H1 (cell line): ENCODE measurements around the gene PSME3. TPM values are rescaled to one million over a fixed set of nuclear protein-coding genes. Genes with fewer than 3 reads are reported as not detected.

Experiments used
- CTCF ChIA-PET: fragments of 300-600 bp; sonication (Branson Sonifier 250); formaldehyde crosslinking; loops from one replicate; lab custom pipeline; 2021; ENCODE audit not compliant: partially characterized antibody; lab: Charles Lee
- POLR2A ChIA-PET: fragments of 300-600 bp; sonication (Branson Sonifier 250); formaldehyde crosslinking; loops from one replicate; lab custom pipeline; 2021; ENCODE audit warnings: inconsistent platforms; ENCODE audit not compliant: partially characterized antibody; lab: Charles Lee
- DNase-seq, 2 experiments: peaks; one replicate each; pipeline versions ENCODE4 v3.0.0 to v3.0.0-alpha.2; 2010 to 2022; ENCODE audit warnings: low spot score in 2 of 2, low read depth in 1 of 2, mixed read lengths in 1 of 2
- FAIRE-seq: peaks from 2 replicates; lab custom pipeline; 2011; peaks lifted over from hg19 to GRCh38; lab: Jason Lieb, UNC
- H2AFZ ChIP-seq: 2 replicates; pipeline ENCODE4 v1.8.1; 2012; ENCODE audit warnings: low read length, inconsistent platforms
- H2AK5ac ChIP-seq: 2 replicates; pipeline ENCODE4 v1.6.1; 2013; ENCODE audit warnings: low read depth, low read length
- H2BK120ac ChIP-seq: replicated peaks from 2 replicates; pipeline ENCODE3; 2013; ENCODE audit warnings: low read depth, low read length, inconsistent platforms
- H2BK12ac ChIP-seq: 2 replicates; pipeline ENCODE4 v1.6.1; 2013; ENCODE audit warnings: low read depth, low read length
- H2BK15ac ChIP-seq: 2 replicates; pipeline ENCODE4 v1.6.1; 2013; ENCODE audit warnings: low read length
- H2BK20ac ChIP-seq: 2 replicates; pipeline ENCODE4 v1.6.1; 2013; ENCODE audit warnings: low read length
- H2BK5ac ChIP-seq: 2 replicates; pipeline ENCODE4 v1.6.1; 2013; ENCODE audit warnings: low read depth, low read length
- H3K14ac ChIP-seq: 2 replicates; pipeline ENCODE4 v1.6.1; 2013; ENCODE audit warnings: inconsistent platforms; ENCODE audit not compliant: insufficient read length
- H3K18ac ChIP-seq: 2 replicates; pipeline ENCODE4 v1.6.1; 2013; ENCODE audit warnings: low read length; ENCODE audit errors: extremely low read depth
- H3K23ac ChIP-seq: 2 replicates; pipeline ENCODE4 v1.6.1; 2013; ENCODE audit warnings: inconsistent platforms; ENCODE audit not compliant: insufficient read length
- H3K23me2 ChIP-seq: 2 replicates; pipeline ENCODE4 v1.6.1; 2013; ENCODE audit warnings: low read depth, low read length
- H3K27ac ChIP-seq: 2 replicates; pipeline ENCODE4 v1.6.1; 2011; ENCODE audit warnings: low read depth, low read length, inconsistent platforms
- H3K27me3 ChIP-seq, 4 experiments: replicated peaks in 1 of 4; 1 replicate in 1 of 4; 2 replicates in 3 of 4; pipeline versions ENCODE4 v1.6.1 to v1.8.1; 2011 to 2013; ENCODE audit warnings: low read length in 3 of 4, mild to moderate bottlenecking in 3 of 4, inconsistent platforms in 2 of 4, mixed read lengths in 2 of 4, moderate library complexity in 1 of 4; ENCODE audit not compliant: control insufficient read depth in 3 of 4, insufficient read depth in 3 of 4; ENCODE audit errors: extremely low read depth in 1 of 4
- H3K36me3 ChIP-seq, 4 experiments: 2 replicates each; pipeline versions ENCODE4 v1.6.1 to v1.8.1; 2011 to 2013; ENCODE audit warnings: mild to moderate bottlenecking in 4 of 4, low read length in 3 of 4, moderate library complexity in 2 of 4, control low read depth in 1 of 4, inconsistent platforms in 1 of 4; ENCODE audit not compliant: insufficient read depth in 4 of 4, control insufficient read depth in 2 of 4
- H3K4ac ChIP-seq: replicated peaks from 2 replicates; pipeline ENCODE3; 2013; ENCODE audit warnings: low read length, low read depth, mixed read lengths, inconsistent platforms; ENCODE audit not compliant: insufficient read length
- H3K4me1 ChIP-seq, 4 experiments: replicated peaks in 1 of 4; 1 replicate in 1 of 4; 2 replicates in 3 of 4; pipeline versions ENCODE4 v1.6.1 to v1.8.1; 2011 to 2013; ENCODE audit warnings: low read length in 3 of 4, inconsistent platforms in 2 of 4, mixed read lengths in 1 of 4; ENCODE audit not compliant: insufficient read depth in 4 of 4, control insufficient read depth in 3 of 4
- H3K4me2 ChIP-seq, 2 experiments: 2 replicates each; pipeline versions ENCODE4 v1.6.1 to v1.8.1; 2011 to 2013; ENCODE audit warnings: low read depth in 2 of 2, low read length in 2 of 2, control low read depth in 1 of 2, inconsistent platforms in 1 of 2, mild to moderate bottlenecking in 1 of 2; ENCODE audit not compliant: insufficient read depth in 1 of 2
- H3K4me3 ChIP-seq, 4 experiments: fragments of 200-600, 300-600 bp in 1 of 4; sonication (generic), shearing (Covaris generic), sonication (Bioruptor Twin) in 1 of 4; 2 replicates each; pipeline versions ENCODE4 v1.5.1 to v1.8.1; 2011 to 2016; ENCODE audit warnings: low read length in 4 of 4, low read depth in 3 of 4, control low read depth in 2 of 4, inconsistent platforms in 2 of 4, mild to moderate bottlenecking in 2 of 4, mixed read lengths in 1 of 4, moderate library complexity in 1 of 4; ENCODE audit not compliant: insufficient read depth in 2 of 4; ENCODE audit errors: extremely low read depth in 1 of 4
- H3K56ac ChIP-seq: replicated peaks from 2 replicates; pipeline ENCODE3; 2013; ENCODE audit warnings: low read depth, mild to moderate bottlenecking, mixed read lengths, low read length, inconsistent platforms; ENCODE audit not compliant: insufficient read length
- H3K79me1 ChIP-seq: 2 replicates; pipeline ENCODE4 v1.6.1; 2013; ENCODE audit warnings: low read depth, low read length, control low read depth
- H3K79me2 ChIP-seq, 2 experiments: 2 replicates each; pipeline versions ENCODE4 v1.6.1 to v1.8.1; 2012 to 2013; ENCODE audit warnings: low read length in 2 of 2, mild to moderate bottlenecking in 2 of 2, inconsistent platforms in 1 of 2; ENCODE audit not compliant: insufficient read depth in 2 of 2, control insufficient read depth in 1 of 2
- H3K9ac ChIP-seq, 4 experiments: replicated peaks in 1 of 4; 1 replicate in 1 of 4; 2 replicates in 3 of 4; pipeline versions ENCODE4 v1.6.1 to v1.8.1; 2011 to 2013; ENCODE audit warnings: low read depth in 3 of 4, low read length in 3 of 4, control low read depth in 2 of 4, mild to moderate bottlenecking in 2 of 4, moderate library complexity in 2 of 4, inconsistent platforms in 1 of 4; ENCODE audit errors: extremely low read depth in 1 of 4
- H3K9me3 ChIP-seq, 2 experiments: 2 replicates each; pipeline versions ENCODE4 v1.6.1 to v1.8.1; 2012 to 2013; ENCODE audit warnings: mild to moderate bottlenecking in 2 of 2, moderate library complexity in 2 of 2, control low read depth in 1 of 2, inconsistent platforms in 1 of 2, low read depth in 1 of 2, low read length in 1 of 2, mixed read lengths in 1 of 2; ENCODE audit not compliant: insufficient read depth in 2 of 2
- H4K20me1 ChIP-seq, 2 experiments: replicated peaks in 1 of 2; 2 replicates each; pipeline versions ENCODE3 to v1.8.1; 2011 to 2013; ENCODE audit warnings: inconsistent platforms in 2 of 2, low read length in 2 of 2, mild to moderate bottlenecking in 1 of 2; ENCODE audit not compliant: insufficient read depth in 2 of 2, control insufficient read depth in 1 of 2
- H4K5ac ChIP-seq: 2 replicates; pipeline ENCODE4 v1.6.1; 2013; ENCODE audit warnings: low read length, low read depth, mixed read lengths, inconsistent platforms; ENCODE audit not compliant: insufficient read length
- H4K8ac ChIP-seq: 2 replicates; pipeline ENCODE4 v1.8.0; 2013; ENCODE audit warnings: mild to moderate bottlenecking, moderate library complexity, low read length, inconsistent platforms; ENCODE audit not compliant: insufficient read depth; ENCODE audit errors: extremely low read depth
- H4K91ac ChIP-seq: replicated peaks from 2 replicates; pipeline ENCODE3; 2013; ENCODE audit warnings: low read length, mixed read lengths, inconsistent platforms; ENCODE audit not compliant: insufficient read length
- KDM5A ChIP-seq: fragments of 200-600 bp; IDR thresholded peaks from 2 replicates; pipeline ENCODE4 v1.7.1; 2012; ENCODE audit warnings: mild to moderate bottlenecking, low read length, inconsistent platforms, mixed read lengths
- NRF1 ChIP-seq: IDR thresholded peaks from 2 replicates; pipeline ENCODE4 v1.6.1; 2011; ENCODE audit warnings: mild to moderate bottlenecking, low read depth, low read length, improper control_type of control experiment
- POLR2AphosphoS5 ChIP-seq: IDR thresholded peaks from 2 replicates; pipeline ENCODE4 v1.6.1; 2011; ENCODE audit warnings: low read depth, low read length
- SIX5 ChIP-seq: IDR thresholded peaks from 2 replicates; pipeline ENCODE4 v1.6.1; 2011; ENCODE audit warnings: mild to moderate bottlenecking, low read depth, low read length
- SP4 ChIP-seq: IDR thresholded peaks from 2 replicates; pipeline ENCODE4 v1.6.1; 2012; ENCODE audit warnings: low read length, inconsistent platforms
- TAF1 ChIP-seq: IDR thresholded peaks from 2 replicates; pipeline ENCODE4 v1.6.1; 2011; ENCODE audit warnings: mild to moderate bottlenecking, low read depth, low read length
- WGBS, 2 experiments: shearing (Covaris generic) in 1 of 2; methylation state at CpG; one replicate each; pipeline versions ENCODE4 v1.1.6 to v1.1.7; 2013 to 2015; ENCODE audit warnings: low lambda C conversion rate in 2 of 2, mixed read lengths in 2 of 2, inconsistent platforms in 1 of 2, low coverage in 1 of 2, missing lambda C conversion rate in 1 of 2; ENCODE audit not compliant: insufficient replicate concordance in 2 of 2, insufficient coverage in 1 of 2, insufficient read length in 1 of 2; ENCODE audit errors: extremely low coverage in 1 of 2, missing lambda C conversion rate in 1 of 2; 5-methylcytosine and 5-hydroxymethylcytosine counted together
- polyA plus RNA-seq, 7 experiments: library from polyadenylated mRNA; depleted of rRNA in 3 of 7; stranded (reverse) in 5 of 7; unstranded in 2 of 7; fragments of >200 nt in 5 of 7; fragments of 200-250 nt in 2 of 7; gene quantifications; 1 replicate in 5 of 7; 2 replicates in 1 of 7; 4 replicates in 1 of 7; pipeline versions ENCODE4 v1.2.1 to v1.2.3, GENCODE V29; 2011 to 2013; ENCODE audit warnings: missing spikeins in 2 of 7, mixed read lengths in 2 of 7
- total RNA-seq: library from RNA; stranded (reverse); fragmentation: NEBNext Ultra II Directional; extraction: Animal tissue kit (Norgen Biotek cat#: 25700); gene quantifications from 2 replicates; pipeline ENCODE4 v1.2.1, GENCODE V29; 2021
- TF ChIP-seq, protein P1 (sequence below): IDR thresholded peaks from 2 replicates; pipeline ENCODE4 v1.6.1; 2012; ENCODE audit warnings: inconsistent platforms
- TF ChIP-seq, protein P2 (sequence below): IDR thresholded peaks from 2 replicates; pipeline ENCODE4 v1.6.1; 2011; ENCODE audit warnings: low read length, improper control_type of control experiment

Gene PSME3
- total and polyA plus RNA-seq, 2 of the 8 experiments (the other 6 are each of a cell fraction or from before 2014, with no cell fraction given) = 149 to 224 TPM

DNA sequence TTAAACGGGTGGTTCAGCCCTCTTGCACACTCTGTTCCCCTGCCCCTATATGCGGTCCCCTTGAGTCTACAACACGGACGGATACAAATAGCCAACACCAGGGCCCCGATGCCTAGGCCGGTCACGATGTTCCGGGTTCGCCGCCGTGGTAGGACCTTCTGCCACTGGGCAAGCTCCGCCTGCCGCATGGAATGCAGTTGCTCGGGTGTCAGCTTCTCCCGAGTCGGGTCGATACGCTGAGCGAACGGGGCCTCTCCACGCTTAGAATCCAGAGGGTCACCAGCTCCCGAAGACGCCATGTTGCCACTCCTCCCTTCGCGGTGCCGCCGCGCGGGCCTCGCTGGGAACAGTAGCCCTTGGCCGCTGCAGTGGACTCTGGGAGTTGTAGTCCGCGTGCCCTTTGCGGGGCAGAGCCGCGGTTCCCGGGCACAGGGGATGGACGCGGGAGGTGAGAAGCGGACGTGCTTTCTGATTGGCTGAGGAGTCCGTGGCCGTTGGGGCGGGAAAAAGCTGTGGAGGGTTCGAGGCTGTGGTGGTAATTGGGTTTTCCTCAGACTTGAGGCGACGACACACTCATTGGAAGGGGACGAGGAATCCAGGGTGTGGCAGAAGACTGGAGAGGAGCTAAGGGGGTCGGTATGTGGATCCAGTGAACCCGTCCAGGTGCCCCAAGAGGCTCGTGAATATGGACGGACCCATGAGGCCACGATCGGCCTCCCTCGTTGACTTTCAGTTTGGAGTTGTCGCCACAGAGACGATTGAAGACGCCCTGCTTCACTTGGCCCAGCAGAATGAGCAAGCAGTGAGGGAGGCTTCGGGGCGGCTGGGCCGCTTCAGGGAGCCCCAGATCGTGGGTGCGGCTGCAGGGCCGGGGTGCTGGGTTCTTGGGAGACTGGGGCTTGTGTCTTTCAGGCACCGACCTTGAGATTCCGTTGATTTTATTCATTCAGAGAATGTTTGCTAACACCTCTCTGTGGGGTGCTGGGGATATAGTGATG, 34.5 kb upstream of the PSME3 start, which contains the start of the genes CNTD1 and COA3:
Gene CNTD1 (plus strand): TSS at position 479 of the 998 bp plus-strand sequence. CDS start 207 bp downstream, at position 686.
Gene COA3 (minus strand): TSS at position 322 of the 998 bp plus-strand sequence. CDS start 23 bp downstream, at position 299.
- no peak within 1 kb of the TSS for H2BK20ac ChIP-seq
- H3K79me2 ChIP-seq = peaks cover 0 to 6% of the 10 kb centered on the region in 2 experiments; a peak in 2 of 4 replicates
- 28% methylated on average over 62 of the region's 66 CpGs; no CpG with 5 or more reads in 1 of the 2 experiments for WGBS, 2 experiments
- peak within 1 kb of the TSS; percentile 96 for H3K18ac ChIP-seq
- H3K56ac ChIP-seq = no peak within 1 kb of the TSS
- H3K23me2 ChIP-seq = no peaks in the 10 kb centered on the region
- H2BK5ac ChIP-seq = peak within 1 kb of the TSS; percentile 72; the same call in 1 of the 2 replicates
- peaks cover 3 to 5% (median 4%) of the 10 kb centered on the region in 4 experiments; a peak in 6 of 7 replicates for H3K4me1 ChIP-seq
- no peak within 1 kb of the TSS for H2BK120ac ChIP-seq
- no peak within 1 kb of the TSS for H2BK12ac ChIP-seq
- H4K91ac ChIP-seq = peak within 1 kb of the TSS; percentile 75
- no peak within 1 kb of the TSS for H3K14ac ChIP-seq
- no peaks in the 10 kb centered on the region; the same call in 1 of the 2 replicates for H3K79me1 ChIP-seq
- H3K9ac ChIP-seq = peak within 1 kb of the TSS; percentile 78 to 93 (median 90)
- peaks cover 0 to 2% of the 10 kb centered on the region in 2 experiments for H4K20me1 ChIP-seq
- H3K4ac ChIP-seq = no peak within 1 kb of the TSS
- no peak within 1 kb of the TSS for H2AK5ac ChIP-seq
- peak within 1 kb of the TSS; percentile 72; the same call in 1 of the 2 replicates for H2AFZ ChIP-seq
- FAIRE-seq = no peak
- peak within 1 kb of the TSS; percentile 89 for H4K8ac ChIP-seq
- H3K4me3 ChIP-seq = peak within 1 kb of the TSS; percentile 90 to 100 (median 98)
- H3K27me3 ChIP-seq = peaks cover 0 to 15% (median 11%) of the 10 kb centered on the region in 4 experiments; a peak in 6 of 7 replicates
- H2BK15ac ChIP-seq = no peak within 1 kb of the TSS
- no peaks in the 10 kb centered on the region for H3K36me3 ChIP-seq
- H3K27ac ChIP-seq = peak within 1 kb of the TSS; percentile 67
- H3K4me2 ChIP-seq = peak within 1 kb of the TSS; percentile 85 to 95
- no peak within 1 kb of the TSS for H4K5ac ChIP-seq
- no peak within 1 kb of the TSS for H3K23ac ChIP-seq
- peaks cover 5 to 8% of the 10 kb centered on the region in 2 experiments; a peak in 3 of 4 replicates for H3K9me3 ChIP-seq
- CTCF ChIA-PET = interaction anchor here (0.6 to 2.1 kb wide), 9 partner anchors 18 to 1270 kb away, joined by 3 to 7 read pairs (median 4); partner anchors contain the start of gene WNK4
- DNase-seq = peak; percentile 56 to 93
- POLR2A ChIA-PET = interaction anchor here (0.6 to 3.1 kb wide), 13 partner anchors 8 to 1057 kb away, joined by 3 to 17 read pairs (median 3); partner anchors contain the start of genes BECN1, NAGLU, PSMC3IP and WNK4
- TF ChIP-seq KDM5A = peak; percentile 78
- no peak for TF ChIP-seq SP4
- TF ChIP-seq, protein P1, sequence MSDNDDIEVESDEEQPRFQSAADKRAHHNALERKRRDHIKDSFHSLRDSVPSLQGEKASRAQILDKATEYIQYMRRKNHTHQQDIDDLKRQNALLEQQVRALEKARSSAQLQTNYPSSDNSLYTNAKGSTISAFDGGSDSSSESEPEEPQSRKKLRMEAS = peak; percentile 99
- TF ChIP-seq, protein P2, sequence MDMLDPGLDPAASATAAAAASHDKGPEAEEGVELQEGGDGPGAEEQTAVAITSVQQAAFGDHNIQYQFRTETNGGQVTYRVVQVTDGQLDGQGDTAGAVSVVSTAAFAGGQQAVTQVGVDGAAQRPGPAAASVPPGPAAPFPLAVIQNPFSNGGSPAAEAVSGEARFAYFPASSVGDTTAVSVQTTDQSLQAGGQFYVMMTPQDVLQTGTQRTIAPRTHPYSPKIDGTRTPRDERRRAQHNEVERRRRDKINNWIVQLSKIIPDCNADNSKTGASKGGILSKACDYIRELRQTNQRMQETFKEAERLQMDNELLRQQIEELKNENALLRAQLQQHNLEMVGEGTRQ = no peak
- TF ChIP-seq POLR2AphosphoS5 = peak; percentile 70; the same call in 1 of the 2 replicates
- no peak for TF ChIP-seq NRF1
- TF ChIP-seq TAF1 = peak; percentile 65; the same call in 1 of the 2 replicates
- peak; percentile 77 for TF ChIP-seq SIX5
